Endothelial cell of umbilical vein (primary cell): Measurements from ENCODE around the gene MYO16. TPM values are rescaled to one million over a fixed set of nuclear protein-coding genes. Genes with fewer than 3 reads are reported as not detected.

Experiments
- BruUV-seq: library from RNA; stranded (reverse); fragments of 400-500 nt; replicated peaks from 2 replicates; lab custom pipeline; 2021; lab: Mats Ljungman, UMichigan
- CTCF ChIA-PET: fragments of 300-600, 350-600 bp; sonication (Branson Sonifier 250); formaldehyde crosslinking; loops from one replicate; lab custom pipeline; 2021; ENCODE audit warnings: antibody characterized with exemption, inconsistent platforms; lab: Charles Lee
- POLR2A ChIA-PET: fragments of 300-600, 350-600 bp; sonication (Branson Sonifier 250); formaldehyde crosslinking; loops from one replicate; lab custom pipeline; 2021; ENCODE audit warnings: antibody characterized with exemption, inconsistent platforms; lab: Charles Lee
- DNase-seq: peaks from one replicate; pipeline ENCODE4 v3.0.0-alpha.2; 2011; ENCODE audit warnings: low read depth, low spot score
- FAIRE-seq: peaks from 2 replicates; lab custom pipeline; 2011; peaks lifted over from hg19 to GRCh38; lab: Jason Lieb, UNC
- H2AFZ ChIP-seq: 2 replicates; pipeline ENCODE4 v1.6.0; 2012; ENCODE audit warnings: low read depth, low read length, control low read depth, inconsistent platforms
- H3K27ac ChIP-seq: 2 replicates; pipeline ENCODE4 v1.5.1; 2011; ENCODE audit warnings: low read depth, mild to moderate bottlenecking, control low read depth, low read length, moderate library complexity; ENCODE audit not compliant: insufficient read depth
- H3K27me3 ChIP-seq, 2 experiments: 2 replicates each; pipeline versions ENCODE4 v1.6.0 to v1.6.1; 2011; ENCODE audit warnings: low read length in 2 of 2, mixed read lengths in 1 of 2; ENCODE audit not compliant: control insufficient read depth in 2 of 2, insufficient read depth in 2 of 2
- H3K36me3 ChIP-seq, 2 experiments: 2 replicates in 1 of 2; 3 replicates in 1 of 2; pipeline ENCODE4 v1.5.1; 2011; ENCODE audit warnings: low read length in 2 of 2, mild to moderate bottlenecking in 1 of 2, moderate library complexity in 1 of 2; ENCODE audit not compliant: control insufficient read depth in 2 of 2, insufficient read depth in 2 of 2; ENCODE audit errors: extremely low read depth in 1 of 2
- H3K4me1 ChIP-seq: 3 replicates; pipeline ENCODE4 v1.5.1; 2011; ENCODE audit warnings: mild to moderate bottlenecking, low read length; ENCODE audit not compliant: control insufficient read depth, insufficient read depth; ENCODE audit errors: extremely low read depth
- H3K4me2 ChIP-seq: 2 replicates; pipeline ENCODE4 v1.6.1; 2011; ENCODE audit warnings: low read length, control low read depth, mixed read lengths; ENCODE audit not compliant: insufficient read depth
- H3K4me3 ChIP-seq, 3 experiments: fragments of 200-600 bp in 1 of 3; sonication (generic), shearing (Covaris generic) in 1 of 3; replicated peaks in 1 of 3; 2 replicates each; pipeline ENCODE4 v1.5.1; 2011 to 2016; ENCODE audit warnings: control low read depth in 3 of 3, low read length in 3 of 3, mild to moderate bottlenecking in 2 of 3, inconsistent platforms in 1 of 3, low read depth in 1 of 3, moderate library complexity in 1 of 3; ENCODE audit not compliant: insufficient read depth in 1 of 3
- H3K79me2 ChIP-seq: 2 replicates; pipeline ENCODE4 v1.6.0; 2012; ENCODE audit warnings: low read length, inconsistent platforms; ENCODE audit not compliant: control insufficient read depth, insufficient read depth
- H3K9ac ChIP-seq: replicated peaks from 2 replicates; pipeline ENCODE3; 2011; ENCODE audit warnings: low read length, control low read depth; ENCODE audit not compliant: insufficient read depth; ENCODE audit errors: extremely low read depth
- H3K9me1 ChIP-seq: replicated peaks from 3 replicates; pipeline ENCODE4 v1.6.0; 2011; ENCODE audit warnings: mild to moderate bottlenecking, low read length; ENCODE audit not compliant: control insufficient read depth, insufficient read depth; ENCODE audit errors: extremely low read depth
- H3K9me3 ChIP-seq: replicated peaks from 2 replicates; pipeline ENCODE4 v1.5.1; 2012; ENCODE audit warnings: low read length, inconsistent platforms; ENCODE audit not compliant: control insufficient read depth, insufficient read depth
- H4K20me1 ChIP-seq: replicated peaks from 2 replicates; pipeline ENCODE3; 2011; ENCODE audit warnings: mild to moderate bottlenecking, low read length; ENCODE audit not compliant: control insufficient read depth, insufficient read depth; ENCODE audit errors: extremely low read depth
- EZH2 ChIP-seq: IDR thresholded peaks from 2 replicates; pipeline ENCODE4 v1.6.1; 2012; ENCODE audit warnings: borderline replicate concordance, low read depth, mild to moderate bottlenecking, moderate library complexity, low read length, inconsistent platforms; ENCODE audit not compliant: severe bottlenecking
- FOS ChIP-seq: IDR thresholded peaks from 2 replicates; pipeline ENCODE4 v1.6.1; 2011; ENCODE audit warnings: mild to moderate bottlenecking, low read length, moderate library complexity, borderline replicate concordance; ENCODE audit not compliant: insufficient read depth
- GATA2 ChIP-seq: IDR thresholded peaks from 2 replicates; pipeline ENCODE4 v1.7.0; 2011; ENCODE audit warnings: low read depth, mild to moderate bottlenecking, moderate library complexity, mixed read lengths, low read length; ENCODE audit not compliant: insufficient read length, insufficient read depth
- JUN ChIP-seq: IDR thresholded peaks from 2 replicates; pipeline ENCODE4 v1.6.1; 2011; ENCODE audit warnings: borderline replicate concordance, low read depth; ENCODE audit not compliant: insufficient read length, insufficient read depth
- MYC ChIP-seq: IDR thresholded peaks from one replicate; pipeline ENCODE4 v1.6.1; 2011; ENCODE audit warnings: mild to moderate bottlenecking, low read depth, low read length
- POLR2A ChIP-seq: IDR thresholded peaks from 2 replicates; pipeline ENCODE4 v1.6.1; 2012; ENCODE audit warnings: low read depth, mild to moderate bottlenecking, control low read depth, low read length
- POLR2AphosphoS5 ChIP-seq: IDR thresholded peaks from 2 replicates; pipeline ENCODE4 v1.6.1; 2012; ENCODE audit warnings: low read depth, mild to moderate bottlenecking, control low read depth, low read length, moderate library complexity; ENCODE audit not compliant: insufficient read depth
- dilution Hi-C: fragments of 300-500 bp; cut with MboI; formaldehyde crosslinking; loops from one replicate; pipeline ENCODE4 v1.15.0; 2019; ENCODE audit warnings: low sequenced_read_pairs; ENCODE audit not compliant: extremely low pct_ligation_motif_present
- intact Hi-C: fragments of 100-400 bp; cut with micrococcal nuclease; formaldehyde crosslinking; loops from one replicate; pipeline ENCODE4 v1.10.0; 2022
- polyA plus RNA-seq, 4 experiments: library from polyadenylated mRNA; depleted of rRNA in 3 of 4; stranded (reverse) in 3 of 4; unstranded in 1 of 4; fragments of >200 nt; gene quantifications; 2 replicates each; pipeline versions ENCODE4 v1.2.1 to v1.2.3, GENCODE V29; 2011 to 2012; ENCODE audit warnings: missing spikeins in 1 of 4
- total RNA-seq: library from RNA; stranded (reverse); gene quantifications from 2 replicates; pipeline ENCODE4 v1.2.3, GENCODE V29; 2021
- TF ChIP-seq, protein P1 (sequence below), 2 donors: IDR thresholded peaks; 1 replicate in 1 of 2; 2 replicates in 1 of 2; pipeline ENCODE4 v1.5.1; 2011; ENCODE audit warnings: low read length in 2 of 2, mild to moderate bottlenecking in 2 of 2, moderate library complexity in 2 of 2, control low read depth in 1 of 2, inconsistent platforms in 1 of 2, low read depth in 1 of 2; ENCODE audit not compliant: insufficient read depth in 1 of 2; ENCODE audit errors: extremely low read depth in 1 of 2
- TF ChIP-seq, protein P2 (sequence below): IDR thresholded peaks from 2 replicates; pipeline ENCODE4 v1.6.1; 2011; ENCODE audit not compliant: insufficient read depth, insufficient read length

Gene MYO16
- total and polyA plus RNA-seq, 2 donors (not counting 3 experiments of a cell fraction or from before 2014, with no cell fraction given), result 0.03 to 0.04 TPM

DNA sequence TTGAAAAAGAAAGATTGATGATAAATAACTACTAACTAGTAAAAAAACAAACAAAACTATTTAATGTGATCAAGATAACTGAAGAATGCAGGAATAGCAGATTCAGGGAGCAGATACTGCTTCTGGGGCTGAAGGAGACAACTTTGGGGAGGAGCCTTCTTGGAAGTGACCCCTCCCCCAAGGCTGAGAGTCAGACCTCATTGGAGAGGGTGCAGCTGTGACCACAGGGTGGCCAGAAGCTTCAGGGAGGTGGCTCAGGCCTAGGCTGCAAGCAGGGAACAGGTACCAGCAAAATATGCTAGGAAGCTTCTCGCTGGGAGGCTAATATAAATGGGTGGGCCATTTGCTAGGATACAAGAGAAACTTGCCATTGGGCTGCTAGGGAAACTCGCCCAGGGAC is 149.9 kb downstream of the MYO16 start:
- intact Hi-C loops (no loop called here), dilution Hi-C loops (no loop called here)
- no peak overlapping the region for H3K27ac ChIP-seq
- FAIRE-seq, result no peak
- TF ChIP-seq EZH2, result no peak
- no peak for TF ChIP-seq JUN
- no peak for TF ChIP-seq FOS
- H3K79me2 ChIP-seq, result no peaks in the 10 kb centered on the region
- no peak overlapping the region for H3K4me3 ChIP-seq
- H3K9me1 ChIP-seq, result no peaks in the 10 kb centered on the region
- no peaks in the 10 kb centered on the region for H3K36me3 ChIP-seq
- peaks cover 3% of the 10 kb centered on the region for H3K9me3 ChIP-seq
- no peak overlapping the region for H3K4me2 ChIP-seq
- no peak for DNase-seq
- H3K9ac ChIP-seq, result no peak overlapping the region
- ChIA-PET CTCF (no interaction called here), POLR2A (no interaction called here)
- H2AFZ ChIP-seq, result no peak overlapping the region
- no peaks in the 10 kb centered on the region for H3K27me3 ChIP-seq
- H3K4me1 ChIP-seq, result no peaks in the 10 kb centered on the region
- H4K20me1 ChIP-seq, result no peaks in the 10 kb centered on the region
- BruUV-seq, result no TSS peak

GRCh38 chr13:108780706-108781105 is 151.3 kb downstream of the MYO16 start:
- DNase-seq (no peak), FAIRE-seq (no peak)
- no TSS peak for BruUV-seq
- H3K9ac ChIP-seq, result no peak overlapping the region
- H3K4me3 ChIP-seq, result no peak overlapping the region
- no peak overlapping the region for H2AFZ ChIP-seq
- H3K36me3 ChIP-seq, result no peaks in the 10 kb centered on the region
- no peak for TF ChIP-seq POLR2AphosphoS5
- no peak for TF ChIP-seq FOS
- TF ChIP-seq MYC, result no peak
- TF ChIP-seq POLR2A, result no peak
- TF ChIP-seq, protein P1, sequence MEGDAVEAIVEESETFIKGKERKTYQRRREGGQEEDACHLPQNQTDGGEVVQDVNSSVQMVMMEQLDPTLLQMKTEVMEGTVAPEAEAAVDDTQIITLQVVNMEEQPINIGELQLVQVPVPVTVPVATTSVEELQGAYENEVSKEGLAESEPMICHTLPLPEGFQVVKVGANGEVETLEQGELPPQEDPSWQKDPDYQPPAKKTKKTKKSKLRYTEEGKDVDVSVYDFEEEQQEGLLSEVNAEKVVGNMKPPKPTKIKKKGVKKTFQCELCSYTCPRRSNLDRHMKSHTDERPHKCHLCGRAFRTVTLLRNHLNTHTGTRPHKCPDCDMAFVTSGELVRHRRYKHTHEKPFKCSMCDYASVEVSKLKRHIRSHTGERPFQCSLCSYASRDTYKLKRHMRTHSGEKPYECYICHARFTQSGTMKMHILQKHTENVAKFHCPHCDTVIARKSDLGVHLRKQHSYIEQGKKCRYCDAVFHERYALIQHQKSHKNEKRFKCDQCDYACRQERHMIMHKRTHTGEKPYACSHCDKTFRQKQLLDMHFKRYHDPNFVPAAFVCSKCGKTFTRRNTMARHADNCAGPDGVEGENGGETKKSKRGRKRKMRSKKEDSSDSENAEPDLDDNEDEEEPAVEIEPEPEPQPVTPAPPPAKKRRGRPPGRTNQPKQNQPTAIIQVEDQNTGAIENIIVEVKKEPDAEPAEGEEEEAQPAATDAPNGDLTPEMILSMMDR (IDR thresholded peaks at IDR 0.05; ENCODE audit: extremely low read depth in 1 of 2, insufficient read depth in 1 of 2, low read depth in 1 of 2, low read length in 2 of 2), result no peak
- TF ChIP-seq, protein P2, sequence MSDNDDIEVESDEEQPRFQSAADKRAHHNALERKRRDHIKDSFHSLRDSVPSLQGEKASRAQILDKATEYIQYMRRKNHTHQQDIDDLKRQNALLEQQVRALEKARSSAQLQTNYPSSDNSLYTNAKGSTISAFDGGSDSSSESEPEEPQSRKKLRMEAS, result no peak
- TF ChIP-seq EZH2, result no peak
- TF ChIP-seq GATA2, result no peak
- no peak for TF ChIP-seq JUN
- intact Hi-C loops, result no loop called here
- ChIA-PET POLR2A (no interaction called here), CTCF (no interaction called here)
- H3K79me2 ChIP-seq, result no peaks in the 10 kb centered on the region
- no peaks in the 10 kb centered on the region for H3K4me1 ChIP-seq
- dilution Hi-C loops, result no loop called here
- H4K20me1 ChIP-seq, result no peaks in the 10 kb centered on the region
- H3K9me1 ChIP-seq, result no peaks in the 10 kb centered on the region
- H3K4me2 ChIP-seq, result no peak overlapping the region
- no peak overlapping the region for H3K27ac ChIP-seq
- H3K9me3 ChIP-seq, result peaks cover 3% of the 10 kb centered on the region
- no peaks in the 10 kb centered on the region for H3K27me3 ChIP-seq
